ENCODE measurements around the gene BEGAIN.

GRCh38 chr14:100634026-100634425, 46.8 kb upstream of the BEGAIN start:
- TF ChIP-seq EZH2phosphoT487 (IDR thresholded peaks at IDR 0.05; ENCODE audit: insufficient read depth, low read depth) (no peak), EZH2 (IDR thresholded peaks at IDR 0.05; ENCODE audit: insufficient read depth, poor library complexity, severe bottlenecking) (no peak)

All from GM23248 (cell line).